Measurements from ENCODE around the gene RAB8B.

- TF ChIP-seq POLR2A (IDR thresholded peaks at IDR 0.05; ENCODE audit: low read length) (no peak), GATA1 (IDR thresholded peaks at IDR 0.05; ENCODE audit: low read depth, low read length) (no peak)
These were observed 102.1 kb downstream of the RAB8B start for GRCh38 chr15:63291507-63291906.
